ENCODE results near the gene RAB4A. TPM values are rescaled to one million over a fixed set of nuclear protein-coding genes. Genes with fewer than 3 reads are reported as not detected.

Gene RAB4A
- total and polyA plus RNA-seq, 2 of the 4 experiments (the other 2 are of a cell fraction) = 25.6 to 26.2 TPM

DNA sequence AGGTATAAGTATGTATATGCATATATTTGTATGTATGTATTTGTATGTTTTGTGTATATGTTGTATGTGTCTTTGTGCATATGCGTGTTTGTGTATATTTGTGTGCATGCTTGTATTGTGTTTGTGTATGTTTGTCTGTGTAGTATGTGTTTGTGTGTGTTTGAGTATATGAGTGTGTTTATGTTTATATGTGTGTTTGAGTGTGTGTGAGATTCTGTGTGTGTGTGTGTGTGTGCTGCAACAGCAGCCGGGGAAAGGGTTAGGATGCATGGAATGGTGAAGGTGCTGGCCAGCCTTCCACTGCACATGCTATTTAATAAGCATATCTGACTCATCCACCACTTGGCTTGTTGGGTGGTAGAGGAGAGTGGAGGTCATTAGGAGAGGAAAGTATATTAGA lies 46.6 kb upstream of the RAB4A start:
- Histone ChIP-seq H2BK120ac (ENCODE audit: low read depth, low read length) (no peak overlapping the region), H4K5ac (ENCODE audit: low read depth, low read length) (no peak overlapping the region), H3K23ac (ENCODE audit: low read depth, low read length) (no peak overlapping the region), H2BK15ac (ENCODE audit: low read depth, low read length) (no peak overlapping the region), H2AK5ac (ENCODE audit: low read depth, low read length) (no peak overlapping the region), H3K9me1 (ENCODE audit: insufficient read depth, low read length) (peaks cover 2% of the 10 kb centered on the region; the same call in 1 of the 2 replicates), H2AK9ac (replicated peaks; ENCODE audit: low read depth, low read length, poor library complexity) (no peak overlapping the region), H3K9ac (ENCODE audit: low read depth, low read length) (no peak overlapping the region), H4K8ac (ENCODE audit: low read depth in 2 of 2, low read length in 2 of 2) (no peak overlapping the region), H4K20me1 (ENCODE audit: insufficient read depth, low read length) (no peaks in the 10 kb centered on the region), H3K79me1 (ENCODE audit: low read depth in 1 of 2, low read length in 2 of 2) (no peaks in the 10 kb centered on the region), H3K36me3 (ENCODE audit: control insufficient read depth, insufficient read depth, low read length) (no peaks in the 10 kb centered on the region), H3K9me3 (ENCODE audit: control insufficient read depth, insufficient read depth, low read length) (no peaks in the 10 kb centered on the region), H2AFZ (replicated peaks; ENCODE audit: low read length, poor library complexity) (no peak overlapping the region), H3K27me3 (ENCODE audit: control insufficient read depth, insufficient read depth, low read length) (peaks cover 5% of the 10 kb centered on the region), H4K91ac (ENCODE audit: insufficient read depth, low read depth, low read length) (no peak overlapping the region), H3K4me1 (ENCODE audit: control insufficient read depth, insufficient read depth, low read length) (peaks cover 11% of the 10 kb centered on the region), H3K18ac (ENCODE audit: low read depth, low read length) (no peak overlapping the region), H3K4ac (ENCODE audit: low read depth, low read length) (no peak overlapping the region), H3K27ac (ENCODE audit: insufficient read depth, low read length) (no peak overlapping the region), H3K56ac (ENCODE audit: extremely low read depth, insufficient read depth, low read length) (no peak overlapping the region), H3K14ac (replicated peaks; ENCODE audit: low read depth, low read length) (no peak overlapping the region), H2BK5ac (ENCODE audit: low read depth, low read length, poor library complexity, severe bottlenecking) (no peak overlapping the region), H3K4me2 (ENCODE audit: low read depth, low read length) (no peak overlapping the region), H2BK20ac (ENCODE audit: low read depth, low read length) (no peak overlapping the region), H3K4me3 (ENCODE audit: insufficient read depth, low read depth, low read length) (no peak overlapping the region)
- dilution Hi-C loops (cut with HindIII; ENCODE audit: low sequenced_read_pairs, unreplicated experiment) = no loop called here
- in situ Hi-C loops (cut with MboI; ENCODE audit: low sequenced_read_pairs) = no loop called here
- TF ChIP-seq, protein P1, sequence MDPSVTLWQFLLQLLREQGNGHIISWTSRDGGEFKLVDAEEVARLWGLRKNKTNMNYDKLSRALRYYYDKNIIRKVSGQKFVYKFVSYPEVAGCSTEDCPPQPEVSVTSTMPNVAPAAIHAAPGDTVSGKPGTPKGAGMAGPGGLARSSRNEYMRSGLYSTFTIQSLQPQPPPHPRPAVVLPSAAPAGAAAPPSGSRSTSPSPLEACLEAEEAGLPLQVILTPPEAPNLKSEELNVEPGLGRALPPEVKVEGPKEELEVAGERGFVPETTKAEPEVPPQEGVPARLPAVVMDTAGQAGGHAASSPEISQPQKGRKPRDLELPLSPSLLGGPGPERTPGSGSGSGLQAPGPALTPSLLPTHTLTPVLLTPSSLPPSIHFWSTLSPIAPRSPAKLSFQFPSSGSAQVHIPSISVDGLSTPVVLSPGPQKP (IDR thresholded peaks at IDR 0.05; ENCODE audit: borderline replicate concordance, low read depth, low read length) = no peak
- TF ChIP-seq MAFK (IDR thresholded peaks at IDR 0.05; ENCODE audit: low read depth, low read length) (no peak), CEBPB (IDR thresholded peaks at IDR 0.05; ENCODE audit: low read depth, low read length) (no peak), RAD21 (IDR thresholded peaks at IDR 0.05; ENCODE audit: low read length) (no peak), BHLHE40 (IDR thresholded peaks at IDR 0.05; ENCODE audit: low read depth, low read length) (peak; percentile 34; the same call in 1 of the 2 replicates), SMC3 (IDR thresholded peaks at IDR 0.05; ENCODE audit: low read depth, low read length) (no peak), NFE2L2 (IDR thresholded peaks at IDR 0.05; ENCODE audit: low read depth, low read length) (no peak)
- ChIA-PET CTCF (no interaction called here), POLR2A (ENCODE audit: unreplicated experiment) (no interaction called here)
- 60% methylated on average over 1 of the region's 2 CpGs; no CpG with 5 or more reads in 1 of the 2 experiments for WGBS, 2 experiments (ENCODE audit: extremely low coverage in 2 of 2, insufficient read length in 1 of 2)
- DNase-seq = peak; percentile 48
- ATAC-seq (ENCODE audit: low read depth) = peak; percentile 79
- intact Hi-C loops (cut with micrococcal nuclease) = loop anchor here (10.0 kb wide), 2 partner anchors 320 to 390 kb away; no protein-coding TSS in a partner anchor
- no TSS peak for BruUV-seq (replicated peaks)

All from IMR-90 (cell line).